ENCODE results near the gene GSK3A. TPM values are rescaled to one million over a fixed set of nuclear protein-coding genes. Genes with fewer than 3 reads are reported as not detected.

The GSK3A gene
- total RNA-seq, 1 experiment from 2014 or later = 50.8 TPM

GRCh38 chr19:42254089-42254849 is 11.9 kb upstream of the GSK3A start:
- DNase-seq (ENCODE audit: low spot score) (peak; percentile 80), ATAC-seq (peak; percentile 12)
- Mint-ChIP-seq H3K27ac (no peak overlapping the region), H3K9me3 (no peaks in the 10 kb centered on the region), H3K36me3 (no peaks in the 10 kb centered on the region), H3K27me3 (ENCODE audit: low read depth) (peaks cover 20% of the 10 kb centered on the region), H3K4me3 (peak overlapping the region; percentile 82), H3K4me1 (peaks cover 32% of the 10 kb centered on the region)
- ChIA-PET CTCF (interaction anchor here (1.0 to 1.4 kb wide), 3 partner anchors 10 to 25 kb away, joined by 3 to 4 read pairs (median 3); no protein-coding TSS in a partner anchor), POLR2A (no interaction called here)
- TF ChIP-seq MAX (CRISPR knock-in tag; IDR thresholded peaks at IDR 0.05) (0 out of 2 replicates have a peak, but pooled peaks have one; percentile 39), ARID4B (CRISPR knock-in tag; IDR thresholded peaks at IDR 0.05; ENCODE audit: borderline replicate concordance) (0 out of 2 replicates have a peak, but pooled peaks have one; percentile 35), MYBL2 (CRISPR knock-in tag; IDR thresholded peaks at IDR 0.05) (no peak), ZNF232 (CRISPR knock-in tag; IDR thresholded peaks at IDR 0.05) (0 out of 2 replicates have a peak, but pooled peaks have one; percentile 65), ZNF138 (CRISPR knock-in tag; conservative IDR thresholded peaks at IDR 0.05) (no peak), SP1 (CRISPR knock-in tag; conservative IDR thresholded peaks at IDR 0.05) (0 out of 2 replicates have a peak, but pooled peaks have one; percentile 25), TEAD1 (CRISPR knock-in tag; IDR thresholded peaks at IDR 0.05) (0 out of 2 replicates have a peak, but pooled peaks have one; percentile 25), ESRRA (CRISPR knock-in tag; IDR thresholded peaks at IDR 0.05; ENCODE audit: borderline replicate concordance) (peak; percentile 83; the same call in 1 of the 2 replicates), RELA (CRISPR knock-in tag; IDR thresholded peaks at IDR 0.05; ENCODE audit: borderline replicate concordance) (peak; percentile 39; the same call in 1 of the 2 replicates), FOXK1 (CRISPR knock-in tag; IDR thresholded peaks at IDR 0.05) (0 out of 2 replicates have a peak, but pooled peaks have one; percentile 31), ZNF281 (CRISPR knock-in tag; IDR thresholded peaks at IDR 0.05) (0 out of 2 replicates have a peak, but pooled peaks have one; percentile 34), AFF4 (CRISPR knock-in tag; IDR thresholded peaks at IDR 0.05; ENCODE audit: borderline replicate concordance) (no peak), ZNF396 (CRISPR knock-in tag; IDR thresholded peaks at IDR 0.05; ENCODE audit: borderline replicate concordance) (no peak)

Data from WTC11 (cell line).